Measurements from ENCODE around the gene NFILZ.

GRCh38 chr19:8673276-8673891 lies 43.0 kb downstream of the NFILZ start:
- no peak for TF ChIP-seq POLR2AphosphoS5 (IDR thresholded peaks at IDR 0.05; ENCODE audit: low read depth, low read length)
- TF ChIP-seq SIN3A (IDR thresholded peaks at IDR 0.05; ENCODE audit: borderline replicate concordance, insufficient read depth, low read length), result no peak
- TF ChIP-seq REST (IDR thresholded peaks at IDR 0.05; ENCODE audit: insufficient read depth in 1 of 2, low read depth in 2 of 2, low read length in 2 of 2), result no peak
- no peak for TF ChIP-seq TAF1 (IDR thresholded peaks at IDR 0.05; ENCODE audit: borderline replicate concordance, insufficient read depth, low read length)
